HCT116 (cell line): ENCODE measurements around the gene DPYD. TPM values are rescaled to one million over a fixed set of nuclear protein-coding genes. Genes with fewer than 3 reads are reported as not detected.

Experiments used
- ATAC-seq: fragments of 200-7000 bp; cut with Tn5 transposase; 2 replicates; pipeline ENCODE4 v1.9.1; 2020; ENCODE audit warnings: mild to moderate bottlenecking, moderate library complexity
- BruUV-seq: library from RNA; stranded (reverse); fragments of 400-500 nt; replicated peaks from 2 replicates; lab custom pipeline; 2021; lab: Mats Ljungman, UMichigan
- CTCF ChIA-PET: fragments of 300-600 bp; sonication (Branson Sonifier 250); formaldehyde crosslinking; loops from one replicate; lab custom pipeline; 2021; ENCODE audit warnings: antibody characterized with exemption; lab: Charles Lee
- POLR2A ChIA-PET: fragments of 300-600, 350-600 bp; sonication (Branson Sonifier 250); formaldehyde crosslinking; loops from one replicate; lab custom pipeline; 2021; ENCODE audit warnings: antibody characterized with exemption; lab: Charles Lee
- RAD21 ChIA-PET, 2 experiments: fragments of 300-600 bp; sonication (Branson Sonifier 250); formaldehyde crosslinking; loops; one replicate each; lab custom pipeline; 2023; ENCODE audit warnings: low total read pairs in 2 of 2; ENCODE audit not compliant: uncharacterized antibody in 2 of 2, unreplicated experiment in 2 of 2, low non-redundant PET in 1 of 2; lab: Charles Lee
- DNase-seq: peaks from one replicate; pipeline ENCODE4 v3.0.0-alpha.2; 2010; ENCODE audit warnings: low read depth, low spot score
- H2AFZ ChIP-seq: fragments of 200-600 bp; shearing (Covaris generic), sonication (generic); 2 replicates; pipeline ENCODE4 v1.6.1; 2017; ENCODE audit warnings: low read depth, mixed run types, mixed read lengths, antibody characterized with exemption, low read length; ENCODE audit not compliant: poor library complexity, severe bottlenecking
- H3K27ac ChIP-seq: 2 replicates; pipeline ENCODE4 v1.5.1; 2012; ENCODE audit warnings: low read depth, low read length
- H3K27me3 ChIP-seq: fragments of 200-600 bp; sonication (generic); 2 replicates; pipeline ENCODE4 v1.6.1; 2016; ENCODE audit warnings: mixed run types, low read length, mixed read lengths; ENCODE audit not compliant: insufficient read depth
- H3K36me3 ChIP-seq, 2 experiments: fragments of 200-500 bp in 1 of 2; fragments of 200-600 bp in 1 of 2; sonication (Bioruptor generic) in 1 of 2; sonication (generic) in 1 of 2; 2 replicates each; pipeline versions ENCODE4 v1.5.1 to v1.6.1; 2014 to 2016; ENCODE audit warnings: low read length in 2 of 2, inconsistent platforms in 1 of 2, mixed read lengths in 1 of 2, mixed run types in 1 of 2; ENCODE audit not compliant: insufficient read depth in 2 of 2, control insufficient read depth in 1 of 2
- H3K4me1 ChIP-seq, 2 experiments: fragments of 200-600 bp in 1 of 2; sonication (generic) in 1 of 2; 2 replicates each; pipeline versions ENCODE4 v1.5.1 to v1.6.1; 2012 to 2017; ENCODE audit warnings: low read length in 2 of 2, inconsistent platforms in 1 of 2, mild to moderate bottlenecking in 1 of 2, mixed read lengths in 1 of 2, mixed run types in 1 of 2, moderate library complexity in 1 of 2; ENCODE audit not compliant: insufficient read depth in 2 of 2, control insufficient read depth in 1 of 2
- H3K4me2 ChIP-seq: fragments of 200-600 bp; sonication (generic); 2 replicates; pipeline ENCODE4 v1.6.1; 2017; ENCODE audit warnings: mixed run types, low read length, mixed read lengths
- H3K4me3 ChIP-seq, 2 experiments: fragments of 200-600 bp in 1 of 2; sonication (generic) in 1 of 2; replicated peaks in 1 of 2; 2 replicates each; pipeline ENCODE4 v1.5.1; 2011 to 2016; ENCODE audit warnings: low read length in 2 of 2, control low read depth in 1 of 2, low read depth in 1 of 2, mild to moderate bottlenecking in 1 of 2, mixed read lengths in 1 of 2, mixed run types in 1 of 2
- H3K79me2 ChIP-seq: fragments of 200-600 bp; sonication (generic); 2 replicates; pipeline ENCODE4 v1.6.1; 2017; ENCODE audit warnings: mild to moderate bottlenecking, mixed run types, low read length, moderate library complexity, mixed read lengths; ENCODE audit not compliant: insufficient read depth
- H3K9ac ChIP-seq: fragments of 200-600 bp; sonication (generic); 2 replicates; pipeline ENCODE4 v1.6.1; 2016; ENCODE audit warnings: low read length, mixed read lengths
- H3K9me2 ChIP-seq: fragments of 200-600 bp; sonication (generic), shearing (Covaris generic); 2 replicates; pipeline ENCODE4 v1.6.1; 2017; ENCODE audit warnings: mixed run types, mild to moderate bottlenecking, moderate library complexity; ENCODE audit not compliant: insufficient read depth
- H3K9me3 ChIP-seq, 2 experiments: fragments of 200-500 bp in 1 of 2; fragments of 200-600 bp in 1 of 2; sonication (Bioruptor generic) in 1 of 2; sonication (generic) in 1 of 2; 2 replicates each; pipeline ENCODE4 v1.6.1; 2014 to 2017; ENCODE audit warnings: low read length in 2 of 2, mixed read lengths in 2 of 2, inconsistent platforms in 1 of 2, low read depth in 1 of 2, mild to moderate bottlenecking in 1 of 2, mixed run types in 1 of 2, moderate library complexity in 1 of 2; ENCODE audit not compliant: control insufficient read depth in 1 of 2, insufficient read depth in 1 of 2
- H4K20me1 ChIP-seq: fragments of 200-600 bp; sonication (generic), shearing (Covaris generic); 2 replicates; pipeline ENCODE4 v1.6.1; 2017; ENCODE audit warnings: mixed run types, mild to moderate bottlenecking, moderate library complexity; ENCODE audit not compliant: insufficient read depth
- CEBPB ChIP-seq: IDR thresholded peaks from 2 replicates; pipeline ENCODE4 v1.6.1; 2012; ENCODE audit warnings: low read depth
- EGR1 ChIP-seq: IDR thresholded peaks from 2 replicates; pipeline ENCODE4 v1.6.1; 2012; ENCODE audit warnings: low read depth
- ELF1 ChIP-seq: IDR thresholded peaks from 2 replicates; pipeline ENCODE4 v1.6.1; 2012; ENCODE audit warnings: low read depth, borderline replicate concordance
- EZH2 ChIP-seq: fragments of 200-600 bp; sonication (generic); IDR thresholded peaks from 2 replicates; pipeline ENCODE4 v1.6.1; 2017; ENCODE audit warnings: antibody characterized with exemption, mixed run types
- EZH2phosphoT487 ChIP-seq: fragments of 200-600 bp; IDR thresholded peaks from 2 replicates; pipeline ENCODE4 v1.6.1; 2018; ENCODE audit warnings: antibody characterized with exemption, borderline replicate concordance
- FOSL1 ChIP-seq: IDR thresholded peaks from 2 replicates; pipeline ENCODE4 v1.6.1; 2012; ENCODE audit warnings: low read depth
- JUND ChIP-seq: IDR thresholded peaks from 2 replicates; pipeline ENCODE4 v1.6.1; 2012
- POLR2A ChIP-seq: IDR thresholded peaks from 2 replicates; pipeline ENCODE4 v1.7.0; 2011; ENCODE audit warnings: borderline replicate concordance; ENCODE audit not compliant: insufficient read depth, insufficient read length; ENCODE audit errors: extremely low read depth
- RAD21 ChIP-seq: IDR thresholded peaks from 2 replicates; pipeline ENCODE4 v1.6.1; 2012; ENCODE audit warnings: low read depth, mild to moderate bottlenecking
- SP1 ChIP-seq: IDR thresholded peaks from 2 replicates; pipeline ENCODE4 v1.6.1; 2012; ENCODE audit warnings: low read depth
- YY1 ChIP-seq: IDR thresholded peaks from 2 replicates; pipeline ENCODE4 v1.6.1; 2011; ENCODE audit warnings: low read length, low read depth, moderate library complexity, mild to moderate bottlenecking; ENCODE audit not compliant: insufficient replicate concordance; ENCODE audit errors: extremely low read depth
- ZNF274 ChIP-seq: fragments of 200-500 bp; sonication (Bioruptor generic); IDR thresholded peaks from 2 replicates; pipeline ENCODE4 v1.6.1; 2014; ENCODE audit warnings: mild to moderate bottlenecking, low read depth, low read length, inconsistent platforms
- intact Hi-C: fragments of 100-400 bp; cut with micrococcal nuclease; formaldehyde crosslinking; loops from 2 replicates; pipeline ENCODE4 v1.10.0; 2022
- total RNA-seq: library from RNA; stranded (reverse); gene quantifications from one replicate; pipeline ENCODE4 v1.2.1, GENCODE V29; 2021; ENCODE audit not compliant: unreplicated experiment
- TF ChIP-seq, protein P1 (sequence below), 3 experiments: fragments of 200-600 bp in 1 of 3; sonication (generic) in 1 of 3; IDR thresholded peaks in 2 of 3; conservative IDR thresholded peaks in 1 of 3; 2 replicates each; pipeline ENCODE4 v1.5.1; 2012 to 2017; ENCODE audit warnings: low read depth in 2 of 3, low read length in 2 of 3, antibody characterized with exemption in 1 of 3, borderline replicate concordance in 1 of 3, control low read depth in 1 of 3, mild to moderate bottlenecking in 1 of 3, mixed read lengths in 1 of 3, mixed run types in 1 of 3, moderate library complexity in 1 of 3; ENCODE audit not compliant: insufficient read depth in 1 of 3
- TF ChIP-seq, protein P2 (sequence below): IDR thresholded peaks from 2 replicates; pipeline ENCODE4 v1.6.1; 2012

DPYD gene
- total RNA-seq, 1 experiment from 2014 or later: 1.7 TPM

DNA sequence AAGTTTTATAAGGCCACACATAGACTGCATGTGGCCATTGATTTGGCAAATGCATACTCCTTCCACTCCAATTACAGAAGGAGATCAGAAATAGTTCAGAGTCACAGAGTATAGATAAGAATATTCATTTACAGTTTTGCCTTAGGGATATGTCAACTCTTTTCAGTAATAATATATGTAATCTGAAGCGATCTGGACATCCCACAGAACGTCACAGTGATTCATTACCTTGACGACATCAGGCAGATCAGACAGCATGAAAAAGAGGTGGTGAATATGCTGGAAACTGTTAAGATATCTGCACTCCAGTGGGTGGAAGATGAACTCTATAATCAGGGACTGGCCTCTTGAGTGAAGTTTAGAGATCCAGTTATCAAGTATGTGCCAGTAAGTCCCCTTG is 240.4 kb downstream of the DPYD start:
- Histone ChIP-seq H3K79me2 (no peaks in the 10 kb centered on the region), H3K9me3 (no peaks in the 10 kb centered on the region), H3K27ac (no peak overlapping the region), H3K9ac (no peak overlapping the region), H3K9me2 (no peaks in the 10 kb centered on the region), H3K4me3 (no peak overlapping the region), H2AFZ (no peak overlapping the region), H3K4me2 (no peak overlapping the region), H3K36me3 (no peaks in the 10 kb centered on the region), H4K20me1 (no peaks in the 10 kb centered on the region; the same call in 1 of the 2 replicates), H3K27me3 (no peaks in the 10 kb centered on the region), H3K4me1 (no peaks in the 10 kb centered on the region)
- POLR2A ChIA-PET: no interaction called here
- intact Hi-C loops: no loop called here
- CTCF ChIA-PET: no interaction called here
- ATAC-seq (no peak), DNase-seq (no peak)
- RAD21 ChIA-PET: no interaction called here
- no TSS peak for BruUV-seq
- TF ChIP-seq YY1 (no peak), JUND (no peak), EZH2 (no peak), EGR1 (no peak), ZNF274 (no peak), ELF1 (no peak), FOSL1 (no peak), POLR2A (no peak), CEBPB (no peak), EZH2phosphoT487 (no peak), RAD21 (no peak), SP1 (no peak)
- TF ChIP-seq, protein P1, sequence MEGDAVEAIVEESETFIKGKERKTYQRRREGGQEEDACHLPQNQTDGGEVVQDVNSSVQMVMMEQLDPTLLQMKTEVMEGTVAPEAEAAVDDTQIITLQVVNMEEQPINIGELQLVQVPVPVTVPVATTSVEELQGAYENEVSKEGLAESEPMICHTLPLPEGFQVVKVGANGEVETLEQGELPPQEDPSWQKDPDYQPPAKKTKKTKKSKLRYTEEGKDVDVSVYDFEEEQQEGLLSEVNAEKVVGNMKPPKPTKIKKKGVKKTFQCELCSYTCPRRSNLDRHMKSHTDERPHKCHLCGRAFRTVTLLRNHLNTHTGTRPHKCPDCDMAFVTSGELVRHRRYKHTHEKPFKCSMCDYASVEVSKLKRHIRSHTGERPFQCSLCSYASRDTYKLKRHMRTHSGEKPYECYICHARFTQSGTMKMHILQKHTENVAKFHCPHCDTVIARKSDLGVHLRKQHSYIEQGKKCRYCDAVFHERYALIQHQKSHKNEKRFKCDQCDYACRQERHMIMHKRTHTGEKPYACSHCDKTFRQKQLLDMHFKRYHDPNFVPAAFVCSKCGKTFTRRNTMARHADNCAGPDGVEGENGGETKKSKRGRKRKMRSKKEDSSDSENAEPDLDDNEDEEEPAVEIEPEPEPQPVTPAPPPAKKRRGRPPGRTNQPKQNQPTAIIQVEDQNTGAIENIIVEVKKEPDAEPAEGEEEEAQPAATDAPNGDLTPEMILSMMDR (IDR thresholded peaks at IDR 0.05 in 2 of 3, conservative IDR thresholded peaks at IDR 0.05 in 1 of 3; ENCODE audit: borderline replicate concordance in 1 of 3, insufficient read depth in 1 of 3, low read depth in 2 of 3, low read length in 2 of 3): no peak
- TF ChIP-seq, protein P2, sequence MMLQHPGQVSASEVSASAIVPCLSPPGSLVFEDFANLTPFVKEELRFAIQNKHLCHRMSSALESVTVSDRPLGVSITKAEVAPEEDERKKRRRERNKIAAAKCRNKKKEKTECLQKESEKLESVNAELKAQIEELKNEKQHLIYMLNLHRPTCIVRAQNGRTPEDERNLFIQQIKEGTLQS: no peak
